GM21717 (cell line): Measurements from ENCODE around the gene KATNA1.
"Not testable (repeated sequence)": the region's sequence is repeated elsewhere in the genome, so short reads cannot be mapped to it uniquely, and the experiment has no call there.

Experiments
- ATAC-seq: cut with Tn5 transposase; IDR thresholded peaks from one replicate; pipeline ENCODE4 v1.9.1; 2021; ENCODE audit warnings: mild to moderate bottlenecking, moderate library complexity; ENCODE audit not compliant: unreplicated experiment

The KATNA1 gene

GRCh38 chr6:149648148-149649145 lies at the start of gene KATNA1:
Gene KATNA1, minus strand, starts transcription at chr6:149648714. Its CDS starts 10,167 bp downstream, at chr6:149638547.
- ATAC-seq: peak; percentile 90

DNA sequence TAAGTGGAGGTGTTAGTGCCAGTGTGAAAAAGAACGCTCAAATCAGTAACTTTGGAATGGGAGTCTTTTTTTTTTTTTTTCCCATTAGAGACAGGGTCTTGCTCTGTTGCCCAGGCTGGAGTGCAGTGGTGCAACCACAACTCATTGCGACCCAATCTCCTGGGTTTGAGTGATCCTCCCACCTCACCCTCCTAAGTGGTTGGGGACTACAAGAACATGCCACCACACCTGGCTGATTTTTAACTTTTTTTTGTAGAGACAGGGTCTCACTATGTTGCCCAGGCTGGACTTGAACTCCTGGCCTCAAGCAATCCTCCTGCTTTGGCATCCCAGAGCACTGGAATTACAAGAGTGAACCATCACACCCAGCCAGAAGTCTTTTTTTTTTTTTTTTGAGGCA lies 49.7 kb upstream of the KATNA1 start:
- ATAC-seq: no peak

GRCh38 chr6:149696901-149697300 lies 48.4 kb upstream of the KATNA1 start:
- ATAC-seq: no peak

DNA sequence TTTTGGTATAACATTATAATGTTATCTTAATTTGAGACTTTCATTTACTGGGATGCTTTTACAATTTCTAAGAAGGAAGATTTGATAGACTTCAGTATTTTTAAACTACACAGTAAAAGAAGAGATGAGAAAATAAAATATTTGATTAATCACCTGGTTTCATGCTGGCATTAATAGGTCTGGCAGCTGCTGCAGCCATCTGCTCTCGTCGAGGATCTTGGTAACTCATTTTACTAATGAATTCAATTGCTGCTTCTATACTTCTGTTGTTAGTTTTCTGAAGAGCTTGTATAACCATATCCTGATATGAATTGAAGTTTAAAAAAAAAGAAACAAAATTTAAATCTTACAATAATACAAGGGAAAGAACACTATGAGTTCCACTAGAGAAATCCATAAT lies 46.4 kb upstream of the KATNA1 start:
- ATAC-seq: no peak

- no peak for ATAC-seq
Measured at GRCh38 chr6:149691201-149691600, 42.7 kb upstream of the KATNA1 start.

DNA sequence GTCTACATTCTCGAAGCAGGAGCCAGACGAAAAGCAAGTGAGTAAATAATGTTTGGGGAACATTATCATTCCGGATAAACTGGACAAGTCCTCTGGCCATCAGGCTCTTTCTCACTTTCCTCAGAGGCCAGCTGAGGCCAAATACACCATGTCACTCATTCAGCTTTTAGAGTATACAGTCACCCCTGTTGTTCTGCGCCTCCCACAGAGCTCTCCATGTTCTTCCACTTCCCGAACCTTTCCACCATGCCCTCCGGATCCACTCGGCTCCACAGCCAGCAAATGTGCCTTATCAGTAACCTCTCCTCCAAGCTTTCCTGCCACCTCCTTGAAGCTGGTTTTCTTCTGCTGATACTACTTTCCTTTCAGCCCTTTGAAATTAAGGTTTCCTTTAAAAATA lies 37.7 kb upstream of the KATNA1 start:
- ATAC-seq: no peak

- ATAC-seq: no peak
Measured at GRCh38 chr6:149683256-149683859, 34.8 kb upstream of the KATNA1 start.

GRCh38 chr6:149681845-149682244 lies 33.3 kb upstream of the KATNA1 start:
- ATAC-seq: not testable (repeated sequence)

DNA sequence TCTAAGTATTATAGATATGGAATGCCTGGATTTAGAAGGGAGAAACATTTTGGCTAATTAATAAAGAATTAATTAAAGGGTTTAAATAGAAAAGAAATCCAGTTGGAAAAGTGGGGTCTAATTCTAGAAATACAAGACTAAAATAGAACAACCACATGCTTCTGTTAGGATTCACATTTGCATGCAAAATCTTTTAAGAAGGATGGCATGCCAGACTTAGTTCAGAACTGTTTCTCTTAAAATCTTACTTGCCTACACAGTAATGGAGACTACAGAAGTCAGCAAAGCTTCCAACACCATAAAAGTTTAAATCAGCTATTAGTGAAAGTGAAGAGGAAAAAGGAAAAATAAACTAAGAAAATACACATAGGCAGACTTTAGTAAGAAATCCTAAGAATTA lies 32.7 kb upstream of the KATNA1 start:
- ATAC-seq: no peak

DNA sequence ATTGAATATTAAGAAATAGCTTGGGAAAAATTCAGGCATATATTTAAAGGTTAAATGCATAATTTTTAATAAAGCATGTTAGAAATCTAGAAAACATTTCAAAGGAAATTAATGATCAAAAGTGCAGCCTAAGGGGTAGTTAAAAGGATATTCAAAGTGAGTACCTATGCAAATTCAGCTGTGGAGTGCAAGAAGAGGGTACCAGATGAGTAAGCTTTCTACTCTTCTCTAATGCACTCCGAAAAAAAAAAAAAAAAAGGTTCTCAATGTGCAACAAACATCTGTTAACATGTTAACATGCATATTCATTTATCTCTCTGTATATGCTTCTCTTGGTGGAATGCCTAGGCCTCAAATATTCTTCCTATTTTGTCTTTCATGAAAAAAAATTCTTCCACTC lies 32.0 kb upstream of the KATNA1 start:
- ATAC-seq: no peak

GRCh38 chr6:149672265-149672664 lies 23.8 kb upstream of the KATNA1 start:
- not testable (repeated sequence) for ATAC-seq

GRCh38 chr6:149660028-149660427 lies 11.5 kb upstream of the KATNA1 start:
- no peak for ATAC-seq

- no peak for ATAC-seq
Measured at GRCh38 chr6:149657441-149657840, 8.9 kb upstream of the KATNA1 start.

DNA sequence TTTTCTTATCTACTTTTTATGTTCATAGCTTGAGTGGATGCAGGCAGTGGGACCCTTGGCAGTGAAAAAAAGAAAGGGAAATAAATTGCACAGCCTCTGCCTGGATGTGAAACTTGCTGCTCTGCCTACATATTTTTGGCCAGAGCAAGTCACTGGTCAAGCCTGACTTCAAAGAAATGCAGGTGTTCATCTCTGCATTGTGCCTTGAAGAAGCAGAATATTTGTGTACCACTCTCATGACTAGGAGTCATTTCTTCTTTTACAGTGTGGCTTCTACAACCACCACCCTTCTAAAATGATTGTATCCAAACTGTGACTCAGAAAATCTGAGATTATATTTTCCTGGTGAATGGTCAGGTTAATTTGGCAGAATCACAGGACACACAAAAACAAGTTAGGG lies 2.5 kb upstream of the KATNA1 start:
- ATAC-seq: no peak

- ATAC-seq: no peak
Measured at GRCh38 chr6:149646599-149646998, 1.9 kb downstream of the KATNA1 start.

DNA sequence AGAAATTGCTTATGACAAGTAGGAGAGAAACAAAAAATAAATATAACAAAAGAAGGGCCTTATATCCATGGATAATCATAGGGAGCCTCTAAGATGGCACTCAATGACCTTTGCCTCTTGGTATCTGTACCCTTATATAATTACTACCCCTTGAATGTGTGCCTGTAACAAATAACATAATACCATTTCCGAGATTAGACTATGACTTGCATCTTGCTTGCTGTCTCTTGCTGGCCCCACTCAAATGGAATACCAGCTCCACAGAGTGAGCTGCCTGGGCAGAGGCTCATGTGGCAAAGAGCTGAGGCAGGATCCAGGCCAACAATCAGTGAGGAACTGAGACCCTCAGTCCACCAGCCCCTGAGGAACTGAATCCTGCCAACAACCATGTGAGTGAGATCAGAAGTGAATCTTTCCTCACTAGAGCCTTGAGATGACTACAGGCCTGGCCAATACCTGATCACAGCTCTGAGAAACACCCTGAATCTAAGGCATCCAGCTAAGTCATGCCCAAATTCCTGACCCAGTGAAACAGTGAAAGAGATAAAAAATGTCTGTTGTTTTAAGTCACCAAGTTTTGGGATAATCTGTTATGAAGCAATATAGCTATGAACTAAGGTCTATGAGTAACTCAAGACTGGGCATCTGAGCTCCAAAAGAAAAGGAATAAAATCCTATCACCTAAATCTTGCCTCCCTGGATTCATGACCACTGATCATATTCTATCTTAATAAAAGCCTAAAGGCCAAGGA lies 5.5 kb downstream of the KATNA1 start:
- ATAC-seq: peak; percentile 75

DNA sequence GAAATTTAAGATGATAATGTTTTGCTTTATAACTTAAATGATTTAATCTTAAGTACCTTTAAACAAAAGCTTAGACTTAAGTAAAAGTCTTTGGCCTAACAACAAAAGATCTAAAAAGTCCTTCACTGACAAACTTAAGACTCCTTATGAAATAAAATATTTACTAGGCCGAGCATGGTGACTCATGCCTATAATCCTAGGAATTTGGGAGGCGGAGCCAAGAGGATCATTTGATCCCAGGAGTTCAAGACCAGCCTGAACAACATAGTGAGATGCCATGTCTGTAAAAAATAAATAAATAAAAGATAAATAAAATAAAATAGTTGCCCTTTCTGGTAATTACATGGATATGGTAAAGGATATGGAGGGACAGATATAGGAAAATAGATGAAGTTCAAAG lies 12.4 kb downstream of the KATNA1 start:
- ATAC-seq: no peak

- no peak for ATAC-seq
Measured at GRCh38 chr6:149634315-149634714, 14.2 kb downstream of the KATNA1 start.

DNA sequence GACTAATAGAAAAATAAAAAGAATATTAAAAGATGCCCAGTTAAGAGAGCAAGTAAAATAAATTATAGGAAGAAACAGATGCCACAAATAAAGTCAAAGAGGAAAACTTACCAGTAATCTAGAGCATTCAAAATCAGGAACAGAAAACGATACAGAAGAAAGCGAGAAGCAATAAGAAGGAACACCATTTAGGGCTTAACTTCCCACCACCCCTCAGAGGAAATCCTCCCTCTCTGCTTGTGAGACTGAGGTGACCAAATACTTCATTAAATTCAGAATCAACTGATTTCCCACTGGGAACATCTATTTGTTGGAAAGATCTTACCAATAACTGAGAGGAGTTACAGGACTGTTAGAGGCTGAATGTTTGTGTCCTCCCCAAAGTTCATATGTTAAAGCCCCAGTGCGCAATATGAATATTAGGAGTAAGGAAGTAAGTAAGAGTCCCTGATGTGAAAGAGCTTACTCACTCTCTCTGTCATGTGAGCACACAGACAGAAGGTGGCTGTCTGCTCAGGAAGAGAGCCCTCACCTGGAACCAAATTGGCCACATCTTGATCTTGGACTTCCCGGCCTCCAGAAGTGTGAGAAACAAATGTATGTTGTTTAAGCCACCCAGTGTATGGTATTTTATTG lies 19.5 kb downstream of the KATNA1 start:
- ATAC-seq: peak; percentile 91

- no peak for ATAC-seq
Measured at GRCh38 chr6:149627672-149628071, 20.8 kb downstream of the KATNA1 start.

DNA sequence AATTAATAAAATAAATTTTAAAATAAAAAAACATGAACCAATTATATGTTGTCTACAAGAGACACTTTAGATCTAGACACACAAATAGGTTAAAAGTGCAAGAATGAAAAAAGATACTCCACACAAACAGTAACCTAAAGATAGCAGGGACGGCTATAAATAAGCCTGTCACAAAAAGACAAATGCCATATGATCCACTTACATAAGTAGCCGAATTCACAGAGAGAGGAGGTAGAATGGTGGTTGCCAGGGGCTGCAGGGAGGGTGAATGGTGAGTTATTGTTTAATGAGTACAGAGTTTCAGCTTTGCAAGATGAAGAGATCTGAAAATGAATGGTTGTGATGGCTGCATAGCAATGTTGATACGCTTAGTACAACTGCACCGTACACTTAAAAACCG lies 32.7 kb downstream of the KATNA1 start:
- ATAC-seq: no peak
